ENCODE data around the gene KCNJ10. TPM values are rescaled to one million over a fixed set of nuclear protein-coding genes. Genes with fewer than 3 reads are reported as not detected.

KCNJ10 gene
- total and polyA plus RNA-seq, 8 donors: 0.27 to 0.72 (median 0.56) TPM; not detected in 1

GRCh38 chr1:159978107-159978398 is 91.9 kb downstream of the KCNJ10 start:
- Histone ChIP-seq H3K27ac (no peak overlapping the region), H3K36me3 (no peaks in the 10 kb centered on the region), H3K4me3 (no peak overlapping the region), H3K4me1 (no peaks in the 10 kb centered on the region), H3K9me3 (no peaks in the 10 kb centered on the region), H3K27me3 (peaks cover 0 to 27% of the 10 kb centered on the region in 2 donors)
- TF ChIP-seq CTCF (IDR thresholded peaks at IDR 0.05): no peak
- DNase-seq (no peak), ATAC-seq (no peak)
- intact Hi-C loops (cut with DNase I): no loop called here

GRCh38 chr1:159977364-159978106 is 92.4 kb downstream of the KCNJ10 start:
- Histone ChIP-seq H3K4me1 (no peaks in the 10 kb centered on the region), H3K9me3 (no peaks in the 10 kb centered on the region), H3K36me3 (no peaks in the 10 kb centered on the region), H3K27ac (no peak overlapping the region), H3K27me3 (peaks cover 0 to 27% of the 10 kb centered on the region in 2 donors), H3K4me3 (no peak overlapping the region)
- DNase-seq (no peak), ATAC-seq (no peak)
- intact Hi-C loops (cut with DNase I): no loop called here
- TF ChIP-seq CTCF (IDR thresholded peaks at IDR 0.05): no peak

GRCh38 chr1:159974350-159974965 is 95.5 kb downstream of the KCNJ10 start:
- DNase-seq (no peak), ATAC-seq (no peak)
- H3K9me3 ChIP-seq: no peaks in the 10 kb centered on the region
- H3K27me3 ChIP-seq: peaks cover 0 to 27% of the 10 kb centered on the region in 2 donors
- no peaks in the 10 kb centered on the region for H3K36me3 ChIP-seq
- no peak overlapping the region for H3K4me3 ChIP-seq
- no peaks in the 10 kb centered on the region for H3K4me1 ChIP-seq
- TF ChIP-seq CTCF (IDR thresholded peaks at IDR 0.05): no peak
- no peak overlapping the region for H3K27ac ChIP-seq
- intact Hi-C loops (cut with DNase I): no loop called here

GRCh38 chr1:159973350-159973940 is 96.5 kb downstream of the KCNJ10 start:
- no peak for TF ChIP-seq CTCF (IDR thresholded peaks at IDR 0.05)
- DNase-seq (no peak), ATAC-seq (no peak)
- Histone ChIP-seq H3K27ac (no peak overlapping the region), H3K27me3 (peaks cover 0 to 31% of the 10 kb centered on the region in 2 donors), H3K4me1 (no peaks in the 10 kb centered on the region), H3K4me3 (no peak overlapping the region), H3K9me3 (no peaks in the 10 kb centered on the region), H3K36me3 (no peaks in the 10 kb centered on the region)
- intact Hi-C loops (cut with DNase I): no loop called here

GRCh38 chr1:159972443-159973205 is 97.3 kb downstream of the KCNJ10 start:
- Histone ChIP-seq H3K27me3 (peaks cover 0 to 34% of the 10 kb centered on the region in 2 donors), H3K36me3 (no peaks in the 10 kb centered on the region), H3K4me3 (no peak overlapping the region), H3K27ac (no peak overlapping the region), H3K9me3 (no peaks in the 10 kb centered on the region), H3K4me1 (no peaks in the 10 kb centered on the region)
- intact Hi-C loops (cut with DNase I): no loop called here
- ATAC-seq: no peak
- TF ChIP-seq CTCF (IDR thresholded peaks at IDR 0.05): no peak
- no peak for DNase-seq
